Tibial nerve (tissue), 4 donors: ENCODE data around the gene KCNJ6. TPM values are rescaled to one million over a fixed set of nuclear protein-coding genes. Genes with fewer than 3 reads are reported as not detected.

Experiments used
- DNase-seq, 2 donors: peaks; one replicate each; pipeline ENCODE4 v3.0.0-alpha.2; 2019; ENCODE audit warnings: low spot score in 2 of 2
- H3K27ac ChIP-seq, 4 donors: fragments of 200-600 bp; sonication (generic) in 3 of 4; one replicate each; pipeline ENCODE4 v1.5.1; 2017 to 2019; ENCODE audit warnings: mild to moderate bottlenecking in 1 of 4
- H3K27me3 ChIP-seq, 2 donors: fragments of 200-600 bp; sonication (generic) in 1 of 2; one replicate each; pipeline versions ENCODE4 v1.5.1 to v1.6.0; 2017 to 2019
- H3K36me3 ChIP-seq, 3 donors: fragments of 200-600 bp; sonication (generic); one replicate each; pipeline ENCODE4 v1.5.1; 2018 to 2019
- H3K4me1 ChIP-seq, 4 donors: fragments of 200-600 bp; sonication (generic) in 3 of 4; one replicate each; pipeline ENCODE4 v1.5.1; 2017 to 2019
- H3K4me3 ChIP-seq, 4 donors: fragments of 200-600 bp; sonication (generic) in 3 of 4; one replicate each; pipeline ENCODE4 v1.5.1; 2017 to 2019; ENCODE audit warnings: mild to moderate bottlenecking in 1 of 4, moderate library complexity in 1 of 4
- H3K9me3 ChIP-seq, 4 donors: fragments of 200-600 bp; sonication (generic) in 3 of 4; one replicate each; pipeline ENCODE4 v1.5.1; 2017 to 2019
- CTCF ChIP-seq, 5 experiments: fragments of 200-600 bp in 3 of 5; fragments of 450-650 bp in 2 of 5; sonication (generic) in 3 of 5; IDR thresholded peaks; one replicate each; pipeline ENCODE4 v1.5.1; 2016 to 2019; ENCODE audit warnings: antibody characterized with exemption in 5 of 5, mild to moderate bottlenecking in 3 of 5, moderate library complexity in 2 of 5
- EP300 ChIP-seq, 2 donors: sonication (generic); formaldehyde crosslinking; IDR thresholded peaks; one replicate each; pipeline ENCODE4 v1.6.1; 2017; ENCODE audit warnings: antibody characterized with exemption in 2 of 2, mild to moderate bottlenecking in 1 of 2
- POLR2A ChIP-seq, 2 donors: fragments of 450-650 bp; IDR thresholded peaks; one replicate each; pipeline ENCODE4 v1.6.1; 2017; ENCODE audit warnings: antibody characterized with exemption in 2 of 2, mild to moderate bottlenecking in 2 of 2, moderate library complexity in 2 of 2
- WGBS, 2 donors: methylation state at CpG; one replicate each; pipeline ENCODE4 v1.1.5; 2018; 5-methylcytosine and 5-hydroxymethylcytosine counted together
- total RNA-seq, 4 donors: library from RNA; depleted of rRNA; stranded (reverse); fragments of >200 nt; gene quantifications; one replicate each; pipeline ENCODE4 v1.1.0, GENCODE V29; 2016

KCNJ6 gene
- total RNA-seq, 4 donors from 2014 or later = not detected

GRCh38 chr21:37748351-37748750, 167.9 kb downstream of the KCNJ6 start:
- TF ChIP-seq POLR2A (IDR thresholded peaks at IDR 0.05) = no peak
- TF ChIP-seq CTCF (IDR thresholded peaks at IDR 0.05) = no peak
- TF ChIP-seq EP300 (IDR thresholded peaks at IDR 0.05) = no peak
- Histone ChIP-seq H3K27me3 (no peaks in the 10 kb centered on the region), H3K4me1 (no peaks in the 10 kb centered on the region), H3K9me3 (no peaks in the 10 kb centered on the region), H3K4me3 (no peak overlapping the region), H3K27ac (no peak overlapping the region), H3K36me3 (no peaks in the 10 kb centered on the region)
- whole genome bisulfite sequencing, 2 donors = 77 to 87% methylated on average over 3 of the region's 3 CpGs
- no peak for DNase-seq

- no peaks in the 10 kb centered on the region for H3K27me3 ChIP-seq
- TF ChIP-seq EP300 (IDR thresholded peaks at IDR 0.05) (no peak), CTCF (IDR thresholded peaks at IDR 0.05) (no peak)
Observed at GRCh38 chr21:37746849-37747248, 169.4 kb downstream of the KCNJ6 start.

GRCh38 chr21:37744551-37744950, 171.7 kb downstream of the KCNJ6 start:
- TF ChIP-seq CTCF (IDR thresholded peaks at IDR 0.05) (no peak), EP300 (IDR thresholded peaks at IDR 0.05) (no peak), POLR2A (IDR thresholded peaks at IDR 0.05) (no peak)
- H3K27ac ChIP-seq = no peak overlapping the region
- H3K4me1 ChIP-seq = no peaks in the 10 kb centered on the region
- H3K9me3 ChIP-seq = no peaks in the 10 kb centered on the region
- WGBS, 2 donors = 75 to 85% methylated on average over 2 of the region's 2 CpGs
- no peak for DNase-seq
- no peak overlapping the region for H3K4me3 ChIP-seq
- no peaks in the 10 kb centered on the region for H3K36me3 ChIP-seq
- H3K27me3 ChIP-seq = no peaks in the 10 kb centered on the region

More at GRCh38 chr21:37746849-37747248, 169.4 kb downstream of the KCNJ6 start:
- 71 to 72% methylated on average over 2 of the region's 2 CpGs for WGBS, 2 donors
- Histone ChIP-seq H3K27ac (no peak overlapping the region), H3K36me3 (no peaks in the 10 kb centered on the region), H3K9me3 (no peaks in the 10 kb centered on the region), H3K4me3 (no peak overlapping the region), H3K4me1 (no peaks in the 10 kb centered on the region)
- no peak for DNase-seq

- WGBS, 2 donors = 69 to 87% methylated on average over 1 of the region's 1 CpG
- Histone ChIP-seq H3K9me3 (no peaks in the 10 kb centered on the region), H3K4me1 (no peaks in the 10 kb centered on the region), H3K27ac (no peak overlapping the region), H3K4me3 (no peak overlapping the region), H3K27me3 (no peaks in the 10 kb centered on the region), H3K36me3 (no peaks in the 10 kb centered on the region)
- TF ChIP-seq EP300 (IDR thresholded peaks at IDR 0.05) (no peak), POLR2A (IDR thresholded peaks at IDR 0.05) (no peak), CTCF (IDR thresholded peaks at IDR 0.05) (no peak)
- DNase-seq = no peak
Observed at GRCh38 chr21:37742532-37742931, 173.7 kb downstream of the KCNJ6 start.

- H3K27me3 ChIP-seq = no peaks in the 10 kb centered on the region
- DNase-seq = no peak
Observed at GRCh38 chr21:37742115-37742514, 174.1 kb downstream of the KCNJ6 start.

More at GRCh38 chr21:37742115-37742514, 174.1 kb downstream of the KCNJ6 start:
- no peaks in the 10 kb centered on the region for H3K4me1 ChIP-seq
- no peaks in the 10 kb centered on the region for H3K9me3 ChIP-seq
- TF ChIP-seq POLR2A (IDR thresholded peaks at IDR 0.05) (no peak), CTCF (IDR thresholded peaks at IDR 0.05) (no peak), EP300 (IDR thresholded peaks at IDR 0.05) (no peak)
- no peak overlapping the region for H3K27ac ChIP-seq
- H3K36me3 ChIP-seq = no peaks in the 10 kb centered on the region
- H3K4me3 ChIP-seq = no peak overlapping the region
